Measurements from ENCODE around the gene CERCAM.

Gene CERCAM

DNA sequence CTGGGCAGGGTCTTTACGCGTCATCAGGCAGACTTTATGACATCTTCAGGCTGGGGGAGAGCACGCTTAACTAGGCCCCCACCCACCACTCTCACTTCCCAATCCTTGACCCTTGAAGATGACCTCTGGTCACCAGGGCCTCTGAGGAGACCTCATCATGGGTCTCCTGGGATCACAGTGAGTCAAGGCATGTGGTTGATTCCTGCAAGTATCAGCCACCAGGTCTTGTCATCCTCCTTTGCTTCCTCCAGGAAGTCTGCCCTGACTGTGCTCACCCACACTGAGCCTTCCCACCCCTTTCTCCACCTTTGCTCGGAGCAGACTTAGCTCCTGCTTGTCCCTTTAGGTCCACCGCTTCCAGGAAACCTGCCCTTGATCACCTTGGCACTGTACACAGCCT lies 52.4 kb downstream of the CERCAM start:
- H3K4me3 ChIP-seq (ENCODE audit: low read length) = no peak overlapping the region
- no peaks in the 10 kb centered on the region for H3K9me3 ChIP-seq (ENCODE audit: insufficient read depth, low read depth, low read length)
- 94% methylated on average over 5 of the region's 5 CpGs for WGBS
- H3K4me1 ChIP-seq (ENCODE audit: insufficient read depth, low read length) = no peaks in the 10 kb centered on the region
- no peak overlapping the region for H3K9ac ChIP-seq (ENCODE audit: low read depth, low read length)
- H3K36me3 ChIP-seq (ENCODE audit: insufficient read depth, low read length) = peaks cover 14% of the 10 kb centered on the region; the same call in 1 of the 2 replicates
- no peak overlapping the region for H3K27ac ChIP-seq (ENCODE audit: low read depth, low read length)
- no peaks in the 10 kb centered on the region for H3K27me3 ChIP-seq (ENCODE audit: insufficient read depth, low read length)

- H3K9me3 ChIP-seq (ENCODE audit: insufficient read depth, low read depth, low read length) = no peaks in the 10 kb centered on the region
- H3K4me1 ChIP-seq (ENCODE audit: insufficient read depth, low read length) = no peaks in the 10 kb centered on the region
- 96% methylated on average over 7 of the region's 7 CpGs for WGBS
- H3K36me3 ChIP-seq (ENCODE audit: insufficient read depth, low read length) = peaks cover 15% of the 10 kb centered on the region; the same call in 1 of the 2 replicates
- H3K27ac ChIP-seq (ENCODE audit: low read depth, low read length) = no peak overlapping the region
- H3K27me3 ChIP-seq (ENCODE audit: insufficient read depth, low read length) = no peaks in the 10 kb centered on the region
- H3K4me3 ChIP-seq (ENCODE audit: low read length) = no peak overlapping the region
- H3K9ac ChIP-seq (ENCODE audit: low read depth, low read length) = no peak overlapping the region
Observed at GRCh38 chr9:128475867-128476266, 55.2 kb downstream of the CERCAM start.

- Histone ChIP-seq H3K9ac (ENCODE audit: low read depth, low read length) (no peak overlapping the region), H3K4me3 (ENCODE audit: low read length) (no peak overlapping the region), H3K27me3 (ENCODE audit: insufficient read depth, low read length) (no peaks in the 10 kb centered on the region), H3K9me3 (ENCODE audit: insufficient read depth, low read depth, low read length) (no peaks in the 10 kb centered on the region), H3K4me1 (ENCODE audit: insufficient read depth, low read length) (no peaks in the 10 kb centered on the region), H3K27ac (ENCODE audit: low read depth, low read length) (no peak overlapping the region), H3K36me3 (ENCODE audit: insufficient read depth, low read length) (peaks cover 30% of the 10 kb centered on the region)
- 78% methylated on average over 1 of the region's 1 CpG for WGBS
Observed at GRCh38 chr9:128479262-128479661, 58.6 kb downstream of the CERCAM start.

DNA sequence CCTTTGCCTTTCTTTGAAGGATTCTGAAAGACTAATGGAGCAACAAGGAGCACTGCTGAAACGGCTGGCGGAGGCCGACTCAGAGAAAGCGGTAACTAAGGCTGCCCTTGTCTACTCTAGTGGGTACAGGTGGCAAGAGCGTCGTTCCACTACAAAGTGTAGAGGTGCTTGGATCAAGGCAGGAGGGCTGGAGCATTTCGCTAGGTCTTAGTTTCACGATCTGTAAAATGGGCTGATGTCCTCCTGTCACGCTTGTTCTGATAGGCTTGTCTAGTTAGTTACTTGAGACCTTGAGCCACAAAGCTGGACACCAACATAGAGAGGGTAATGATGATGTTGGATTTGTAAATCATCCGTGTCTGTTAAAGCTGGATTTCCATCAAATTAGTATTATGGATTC lies 60.9 kb downstream of the CERCAM start:
- H3K4me3 ChIP-seq (ENCODE audit: low read length) = no peak overlapping the region
- 95% methylated on average over 10 of the region's 10 CpGs for WGBS
- peaks cover 40% of the 10 kb centered on the region for H3K36me3 ChIP-seq (ENCODE audit: insufficient read depth, low read length)
- no peaks in the 10 kb centered on the region for H3K4me1 ChIP-seq (ENCODE audit: insufficient read depth, low read length)
- H3K9ac ChIP-seq (ENCODE audit: low read depth, low read length) = no peak overlapping the region
- H3K9me3 ChIP-seq (ENCODE audit: insufficient read depth, low read depth, low read length) = no peaks in the 10 kb centered on the region
- H3K27ac ChIP-seq (ENCODE audit: low read depth, low read length) = no peak overlapping the region
- H3K27me3 ChIP-seq (ENCODE audit: insufficient read depth, low read length) = no peaks in the 10 kb centered on the region

DNA sequence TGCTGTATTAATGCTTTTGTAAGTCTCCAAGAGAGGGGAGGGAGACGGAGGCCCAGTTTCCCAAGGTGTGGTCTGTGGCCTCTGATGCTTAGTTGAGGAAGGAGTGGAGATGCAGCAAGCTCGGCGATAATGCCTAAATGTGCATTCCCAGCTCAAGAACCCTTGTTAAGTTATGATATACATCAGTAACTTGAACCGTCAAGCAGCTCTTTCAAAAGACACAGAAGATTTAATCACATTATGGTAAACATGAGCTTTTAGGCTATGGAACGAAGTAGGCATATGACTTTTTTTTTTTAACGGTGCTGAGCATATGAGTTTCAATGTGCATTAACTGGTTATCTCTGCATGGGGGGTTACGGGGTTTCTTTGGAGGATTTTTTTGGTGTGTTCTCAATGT lies 61.5 kb downstream of the CERCAM start:
- no peak overlapping the region for H3K9ac ChIP-seq (ENCODE audit: low read depth, low read length)
- WGBS = 94% methylated on average over 7 of the region's 7 CpGs

DNA sequence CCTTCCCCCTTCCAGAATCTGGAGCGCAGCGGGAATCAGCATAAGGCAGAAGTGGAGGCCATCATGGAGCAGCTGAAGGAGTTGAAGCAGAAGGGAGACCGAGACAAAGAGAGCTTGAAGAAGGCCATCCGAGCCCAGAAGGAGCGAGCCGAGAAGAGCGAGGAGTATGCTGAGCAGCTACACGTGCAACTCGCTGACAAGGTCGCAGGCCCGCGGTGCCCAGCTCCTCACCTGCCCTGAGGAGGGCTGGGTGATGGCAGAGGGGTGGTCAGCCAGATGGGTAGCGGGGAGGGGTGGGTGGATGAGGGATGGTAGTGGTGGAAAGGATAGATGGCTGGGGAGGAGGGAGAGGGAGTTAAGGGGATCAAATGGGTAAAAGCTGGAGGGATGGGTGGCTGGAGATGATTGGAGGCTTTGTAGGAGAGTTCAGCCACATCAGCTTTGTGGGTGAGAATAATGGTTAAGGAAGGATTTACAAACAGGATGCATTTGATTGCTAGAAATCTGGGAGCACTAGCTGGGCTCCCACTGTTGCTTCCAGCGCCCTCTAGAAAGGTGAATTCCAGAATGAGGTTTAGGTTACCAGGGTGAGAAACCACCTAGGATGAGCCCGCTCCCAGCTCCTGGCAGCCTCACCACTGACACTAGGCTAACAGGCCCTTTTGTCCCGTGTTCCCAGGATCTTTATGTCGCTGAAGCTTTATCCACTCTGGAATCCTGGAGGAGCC lies 64.2 kb downstream of the CERCAM start:
- H3K4me3 ChIP-seq (ENCODE audit: low read length) = no peak overlapping the region
- no peaks in the 10 kb centered on the region for H3K27me3 ChIP-seq (ENCODE audit: insufficient read depth, low read length)
- 93% methylated on average over 17 of the region's 17 CpGs for WGBS
- H3K9me3 ChIP-seq (ENCODE audit: insufficient read depth, low read depth, low read length) = no peaks in the 10 kb centered on the region
- no peaks in the 10 kb centered on the region for H3K4me1 ChIP-seq (ENCODE audit: insufficient read depth, low read length)
- no peak overlapping the region for H3K27ac ChIP-seq (ENCODE audit: low read depth, low read length)
- H3K36me3 ChIP-seq (ENCODE audit: insufficient read depth, low read length) = peaks cover 58% of the 10 kb centered on the region
- no peak overlapping the region for H3K9ac ChIP-seq (ENCODE audit: low read depth, low read length)

More for the DNA sequence above, 61.5 kb downstream of the CERCAM start:
- no peaks in the 10 kb centered on the region for H3K27me3 ChIP-seq (ENCODE audit: insufficient read depth, low read length)
- no peaks in the 10 kb centered on the region for H3K4me1 ChIP-seq (ENCODE audit: insufficient read depth, low read length)
- no peaks in the 10 kb centered on the region for H3K9me3 ChIP-seq (ENCODE audit: insufficient read depth, low read depth, low read length)
- peaks cover 46% of the 10 kb centered on the region for H3K36me3 ChIP-seq (ENCODE audit: insufficient read depth, low read length)
- H3K27ac ChIP-seq (ENCODE audit: low read depth, low read length) = no peak overlapping the region
- H3K4me3 ChIP-seq (ENCODE audit: low read length) = no peak overlapping the region

DNA sequence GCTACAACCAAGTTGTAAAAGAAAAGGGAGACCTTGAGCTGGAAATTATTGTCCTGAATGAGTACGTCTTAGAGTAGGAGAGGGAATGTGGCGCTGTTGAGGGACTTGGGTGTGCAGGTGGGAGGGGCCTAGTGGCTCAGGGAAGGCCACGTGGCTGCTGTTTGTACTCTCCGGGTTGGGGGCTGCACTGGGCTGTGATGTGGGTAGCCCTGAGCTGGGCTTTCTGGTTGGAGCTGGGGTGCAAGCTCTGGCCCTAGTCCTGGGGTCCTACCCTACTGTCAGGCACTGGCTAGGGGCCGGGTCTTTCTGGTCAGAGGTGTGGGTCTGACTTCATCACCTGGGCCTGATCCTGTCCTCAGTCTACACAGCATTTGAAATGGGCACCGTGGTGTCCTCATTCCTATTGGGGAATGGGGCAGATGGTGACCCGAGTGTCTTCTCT lies 64.8 kb downstream of the CERCAM start:
- no peak overlapping the region for H3K9ac ChIP-seq (ENCODE audit: low read depth, low read length)
- H3K9me3 ChIP-seq (ENCODE audit: insufficient read depth, low read depth, low read length) = no peaks in the 10 kb centered on the region
- no peak overlapping the region for H3K4me3 ChIP-seq (ENCODE audit: low read length)
- 83% methylated on average over 7 of the region's 7 CpGs for WGBS
- no peaks in the 10 kb centered on the region for H3K27me3 ChIP-seq (ENCODE audit: insufficient read depth, low read length)
- peaks cover 56% of the 10 kb centered on the region for H3K36me3 ChIP-seq (ENCODE audit: insufficient read depth, low read length)
- H3K4me1 ChIP-seq (ENCODE audit: insufficient read depth, low read length) = no peaks in the 10 kb centered on the region
- no peak overlapping the region for H3K27ac ChIP-seq (ENCODE audit: low read depth, low read length)

- no peaks in the 10 kb centered on the region for H3K27me3 ChIP-seq (ENCODE audit: insufficient read depth, low read length)
- no peaks in the 10 kb centered on the region for H3K4me1 ChIP-seq (ENCODE audit: insufficient read depth, low read length)
- H3K9ac ChIP-seq (ENCODE audit: low read depth, low read length) = no peak overlapping the region
- H3K9me3 ChIP-seq (ENCODE audit: insufficient read depth, low read depth, low read length) = no peaks in the 10 kb centered on the region
- no peak overlapping the region for H3K27ac ChIP-seq (ENCODE audit: low read depth, low read length)
- H3K36me3 ChIP-seq (ENCODE audit: insufficient read depth, low read length) = peaks cover 55% of the 10 kb centered on the region
- H3K4me3 ChIP-seq (ENCODE audit: low read length) = no peak overlapping the region
Observed at GRCh38 chr9:128486201-128486600, 65.5 kb downstream of the CERCAM start.

Data from HUES64 (cell line).